GM12878 (cell line): ENCODE measurements around the gene INTS6. TPM values are rescaled to one million over a fixed set of nuclear protein-coding genes. Genes with fewer than 3 reads are reported as not detected.

Experiments
- ATAC-seq: fragments of 200-7000 bp; cut with Tn5 transposase; 3 replicates; pipeline ENCODE4 v1.9.1; 2020; ENCODE audit warnings: mild to moderate bottlenecking, moderate library complexity
- BruUV-seq: library from RNA; stranded (reverse); fragments of 400-500 nt; replicated peaks from 2 replicates; lab custom pipeline; 2021; lab: Mats Ljungman, UMichigan
- CTCF ChIA-PET: fragments of 300-600 bp; sonication (Branson Sonifier 250); formaldehyde crosslinking; extraction: SDS; loops from one replicate; lab custom pipeline; 2021; ENCODE audit warnings: inconsistent platforms; lab: Yijun Ruan, JAX
- POLR2A ChIA-PET: fragments of 350-600 bp; formaldehyde crosslinking; extraction: SDS; loops from one replicate; lab custom pipeline; 2021; ENCODE audit warnings: inconsistent platforms; lab: Charles Lee
- RAD21 ChIA-PET: fragments of 300-600 bp; sonication (Branson Sonifier 250); formaldehyde crosslinking; loops from one replicate; lab custom pipeline; 2023; ENCODE audit warnings: antibody characterized with exemption; ENCODE audit not compliant: unreplicated experiment; lab: Charles Lee
- SMC1A ChIA-PET: fragments of 300-600 bp; sonication (Branson Sonifier 250); formaldehyde crosslinking; loops from one replicate; lab custom pipeline; 2023; ENCODE audit not compliant: unreplicated experiment, uncharacterized antibody; lab: Charles Lee
- DNase-seq: peaks from one replicate; pipeline ENCODE4 v3.0.0-alpha.2; 2011; ENCODE audit warnings: low read depth, low spot score
- FAIRE-seq: peaks from 3 replicates; lab custom pipeline; 2011; peaks lifted over from hg19 to GRCh38; lab: Jason Lieb, UNC
- H2AFZ ChIP-seq: 2 replicates; pipeline ENCODE4 v1.6.0; 2011; ENCODE audit warnings: low read depth, low read length, control low read depth; ENCODE audit not compliant: control insufficient read depth
- H3K27ac ChIP-seq: 2 replicates; pipeline ENCODE4 v1.5.1; 2011; ENCODE audit warnings: control low read depth; ENCODE audit not compliant: control insufficient read depth, insufficient read depth
- H3K27me3 ChIP-seq, 2 experiments: replicated peaks in 1 of 2; 2 replicates each; pipeline versions ENCODE4 v1.6.0 to v1.6.1; 2011; ENCODE audit warnings: low read length in 1 of 2; ENCODE audit not compliant: control insufficient read depth in 2 of 2, insufficient read depth in 2 of 2
- H3K36me3 ChIP-seq, 2 experiments: 2 replicates each; pipeline ENCODE4 v1.5.1; 2011; ENCODE audit warnings: low read length in 1 of 2; ENCODE audit not compliant: control insufficient read depth in 2 of 2, insufficient read depth in 2 of 2
- H3K4me1 ChIP-seq: 2 replicates; pipeline ENCODE4 v1.6.1; 2011; ENCODE audit warnings: mild to moderate bottlenecking, low read length, moderate library complexity, mixed read lengths; ENCODE audit not compliant: control insufficient read depth, insufficient read depth
- H3K4me2 ChIP-seq: 2 replicates; pipeline ENCODE4 v1.6.0; 2011; ENCODE audit warnings: control low read depth; ENCODE audit not compliant: control insufficient read depth, insufficient read depth
- H3K4me3 ChIP-seq: fragments of 200-600 bp; sonication (generic); 2 replicates; pipeline ENCODE4 v1.5.1; 2016
- H3K79me2 ChIP-seq: 2 replicates; pipeline ENCODE4 v1.6.0; 2011; ENCODE audit warnings: low read length; ENCODE audit not compliant: control insufficient read depth, insufficient read depth
- H3K9ac ChIP-seq: 2 replicates; pipeline ENCODE4 v1.8.0; 2011; ENCODE audit warnings: low read length, control low read depth, mixed read lengths; ENCODE audit not compliant: control insufficient read depth, insufficient read depth
- H3K9me3 ChIP-seq: replicated peaks from 3 replicates; pipeline ENCODE4 v1.5.1; 2011; ENCODE audit warnings: mild to moderate bottlenecking, low read length; ENCODE audit not compliant: control insufficient read depth, insufficient read depth
- H4K20me1 ChIP-seq: 2 replicates; pipeline ENCODE4 v1.6.0; 2011; ENCODE audit not compliant: control insufficient read depth, insufficient read depth
- CHD1 ChIP-seq: IDR thresholded peaks from 2 replicates; pipeline ENCODE4 v1.6.1; 2012; ENCODE audit warnings: low read depth, low read length, improper control_type of control experiment
- ESRRA ChIP-seq: IDR thresholded peaks from 2 replicates; pipeline ENCODE4 v1.6.1; 2012; ENCODE audit warnings: mild to moderate bottlenecking, low read length, improper control_type of control experiment
- FOXM1 ChIP-seq: IDR thresholded peaks from 2 replicates; pipeline ENCODE4 v1.6.1; 2012; ENCODE audit warnings: low read depth, mild to moderate bottlenecking, inconsistent platforms, low read length, moderate library complexity
- NFYB ChIP-seq: IDR thresholded peaks from 2 replicates; pipeline ENCODE4 v1.6.1; 2011; ENCODE audit warnings: low read depth, mild to moderate bottlenecking, low read length, improper control_type of control experiment, moderate library complexity; ENCODE audit not compliant: insufficient read depth
- RELA ChIP-seq: fragments of 450-650 bp; IDR thresholded peaks from 2 replicates; pipeline ENCODE4 v1.8.0; 2014; ENCODE audit warnings: borderline replicate concordance; ENCODE audit not compliant: partially characterized antibody
- SIX5 ChIP-seq: IDR thresholded peaks from 2 replicates; pipeline ENCODE4 v1.6.1; 2011; ENCODE audit warnings: mild to moderate bottlenecking, low read depth, low read length, moderate library complexity; ENCODE audit not compliant: severe bottlenecking
- SMAD1 ChIP-seq: fragments of 450-650 bp; IDR thresholded peaks from 2 replicates; pipeline ENCODE4 v1.6.1; 2018; ENCODE audit warnings: mild to moderate bottlenecking, low read depth; ENCODE audit not compliant: partially characterized antibody
- WGBS: methylation state at CpG from one replicate; pipeline ENCODE4 v1.1.6; 2016; ENCODE audit warnings: low lambda C conversion rate; ENCODE audit not compliant: insufficient replicate concordance, insufficient coverage; ENCODE audit errors: missing lambda C conversion rate; 5-methylcytosine and 5-hydroxymethylcytosine counted together
- in situ Hi-C: fragments of 300-500 bp; cut with MboI; formaldehyde crosslinking; loops from 9 replicates; pipeline ENCODE4 v1.14.3; 2018; ENCODE audit warnings: mixed read lengths
- intact Hi-C: fragments of 100-400 bp; cut with micrococcal nuclease; formaldehyde crosslinking; loops from one replicate; pipeline ENCODE4 v1.14.2; 2022; ENCODE audit not compliant: unreplicated experiment
- polyA plus RNA-seq, 11 experiments: library from polyadenylated mRNA; depleted of rRNA in 4 of 11; unstranded in 6 of 11; stranded (reverse) in 5 of 11; fragments of >200 nt; fragmentation: Nextera tagmentation in 4 of 11; fragmentation: Illumina TruSeq in 1 of 11; extraction: Ambion mirVana in 4 of 11; extraction: Trizol in 1 of 11; gene quantifications; 1 replicate in 1 of 11; 2 replicates in 10 of 11; pipeline versions ENCODE4 v1.2.1 to v1.2.3, GENCODE V29; 2011 to 2016; ENCODE audit warnings: inconsistent platforms in 2 of 11, missing spikeins in 2 of 11, low read depth in 1 of 11
- total RNA-seq, 4 experiments: library from RNA; depleted of rRNA in 3 of 4; stranded (reverse); fragments of >200 nt in 3 of 4; fragmentation: Illumina TruSeq in 1 of 4; extraction: Trizol in 1 of 4; gene quantifications; 2 replicates each; pipeline versions ENCODE4 v1.2.1 to v1.2.3, GENCODE V29; 2013 to 2021
- TF ChIP-seq, protein P1 (sequence below): fragments of 450-650 bp; formaldehyde crosslinking; IDR thresholded peaks from 2 replicates; pipeline ENCODE4 v1.4.0; 2022; ENCODE audit warnings: mild to moderate bottlenecking, moderate library complexity
- TF ChIP-seq, protein P2 (sequence below): IDR thresholded peaks from 2 replicates; pipeline ENCODE4 v1.6.1; 2011; ENCODE audit warnings: low read depth, mild to moderate bottlenecking, low read length, moderate library complexity, borderline replicate concordance; ENCODE audit errors: extremely low read depth
- TF ChIP-seq, protein P3 (sequence below): fragments of 450-650 bp; IDR thresholded peaks from 2 replicates; pipeline ENCODE4 v1.6.1; 2016; ENCODE audit warnings: mild to moderate bottlenecking

Gene INTS6
- total and polyA plus RNA-seq, 10 of the 15 experiments (the other 5 are each of a cell fraction or from before 2014, with no cell fraction given), result 7.2 to 57.7 (median 30.9) TPM

DNA sequence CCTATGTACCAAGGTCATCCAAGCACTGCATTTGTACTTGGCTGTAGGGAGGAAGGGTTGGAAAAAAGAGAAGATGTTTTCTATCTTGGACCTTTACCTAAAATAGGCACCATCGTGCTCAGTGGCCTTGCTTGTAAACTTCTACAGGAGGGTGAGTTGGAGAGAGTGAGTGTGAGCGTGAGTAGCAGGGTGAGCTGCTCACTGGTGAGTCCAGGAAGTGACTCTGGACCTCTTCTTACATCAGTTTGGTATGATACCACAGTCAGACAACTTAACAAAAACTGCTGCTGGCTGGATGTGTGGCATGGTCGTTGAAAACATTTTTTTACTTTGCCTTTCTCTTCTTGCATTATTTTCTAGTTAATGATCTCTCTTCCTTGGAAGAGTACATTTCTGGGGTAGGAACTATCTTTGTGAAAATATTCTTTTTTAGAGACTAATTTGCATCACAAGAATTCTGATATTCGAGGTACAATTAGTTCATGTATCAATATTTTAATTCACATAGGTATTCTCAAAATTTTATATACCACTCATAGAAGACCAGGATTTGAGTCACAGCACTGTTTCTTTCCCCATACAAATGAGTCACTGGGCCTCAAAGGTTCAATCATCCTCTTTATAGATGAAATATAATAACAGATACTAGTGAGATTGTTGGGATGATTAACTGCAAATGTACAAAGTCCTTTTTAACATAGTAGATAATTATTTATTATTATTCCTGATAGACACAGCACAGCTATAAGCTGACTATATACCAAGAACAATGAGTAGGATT lies 112.7 kb downstream of the INTS6 start:
- Histone ChIP-seq H3K4me1 (no peaks in the 10 kb centered on the region), H3K4me3 (no peak overlapping the region), H2AFZ (no peak overlapping the region), H4K20me1 (no peaks in the 10 kb centered on the region), H3K27ac (no peak overlapping the region), H3K9me3 (no peaks in the 10 kb centered on the region), H3K36me3 (no peaks in the 10 kb centered on the region), H3K9ac (no peak overlapping the region), H3K79me2 (no peaks in the 10 kb centered on the region), H3K27me3 (no peaks in the 10 kb centered on the region), H3K4me2 (no peak overlapping the region)
- CTCF ChIA-PET, result no interaction called here
- RAD21 ChIA-PET, result no interaction called here
- no TSS peak for BruUV-seq
- TF ChIP-seq NFYB (no peak), CHD1 (no peak), SMAD1 (no peak), RELA (no peak), FOXM1 (no peak), SIX5 (no peak), ESRRA (no peak)
- TF ChIP-seq, protein P1, sequence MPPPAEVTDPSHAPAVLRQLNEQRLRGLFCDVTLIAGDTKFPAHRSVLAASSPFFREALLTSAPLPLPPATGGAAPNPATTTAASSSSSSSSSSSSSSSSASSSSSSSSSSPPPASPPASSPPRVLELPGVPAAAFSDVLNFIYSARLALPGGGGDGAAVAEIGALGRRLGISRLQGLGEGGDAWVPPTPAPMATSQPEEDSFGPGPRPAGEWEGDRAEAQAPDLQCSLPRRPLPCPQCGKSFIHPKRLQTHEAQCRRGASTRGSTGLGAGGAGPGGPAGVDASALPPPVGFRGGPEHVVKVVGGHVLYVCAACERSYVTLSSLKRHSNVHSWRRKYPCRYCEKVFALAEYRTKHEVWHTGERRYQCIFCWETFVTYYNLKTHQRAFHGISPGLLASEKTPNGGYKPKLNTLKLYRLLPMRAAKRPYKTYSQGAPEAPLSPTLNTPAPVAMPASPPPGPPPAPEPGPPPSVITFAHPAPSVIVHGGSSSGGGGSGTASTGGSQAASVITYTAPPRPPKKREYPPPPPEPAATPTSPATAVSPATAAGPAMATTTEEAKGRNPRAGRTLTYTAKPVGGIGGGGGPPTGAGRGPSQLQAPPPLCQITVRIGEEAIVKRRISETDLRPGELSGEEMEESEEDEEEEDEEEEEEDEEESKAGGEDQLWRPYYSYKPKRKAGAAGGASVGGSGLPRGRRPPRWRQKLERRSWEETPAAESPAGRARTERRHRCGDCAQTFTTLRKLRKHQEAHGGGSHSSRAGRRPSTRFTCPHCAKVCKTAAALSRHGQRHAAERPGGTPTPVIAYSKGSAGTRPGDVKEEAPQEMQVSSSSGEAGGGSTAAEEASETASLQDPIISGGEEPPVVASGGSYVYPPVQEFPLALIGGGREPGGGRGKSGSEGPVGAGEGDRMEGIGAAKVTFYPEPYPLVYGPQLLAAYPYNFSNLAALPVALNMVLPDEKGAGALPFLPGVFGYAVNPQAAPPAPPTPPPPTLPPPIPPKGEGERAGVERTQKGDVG (CRISPR knock-in tag), result no peak
- TF ChIP-seq, protein P2, sequence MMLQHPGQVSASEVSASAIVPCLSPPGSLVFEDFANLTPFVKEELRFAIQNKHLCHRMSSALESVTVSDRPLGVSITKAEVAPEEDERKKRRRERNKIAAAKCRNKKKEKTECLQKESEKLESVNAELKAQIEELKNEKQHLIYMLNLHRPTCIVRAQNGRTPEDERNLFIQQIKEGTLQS, result no peak
- TF ChIP-seq, protein P3, sequence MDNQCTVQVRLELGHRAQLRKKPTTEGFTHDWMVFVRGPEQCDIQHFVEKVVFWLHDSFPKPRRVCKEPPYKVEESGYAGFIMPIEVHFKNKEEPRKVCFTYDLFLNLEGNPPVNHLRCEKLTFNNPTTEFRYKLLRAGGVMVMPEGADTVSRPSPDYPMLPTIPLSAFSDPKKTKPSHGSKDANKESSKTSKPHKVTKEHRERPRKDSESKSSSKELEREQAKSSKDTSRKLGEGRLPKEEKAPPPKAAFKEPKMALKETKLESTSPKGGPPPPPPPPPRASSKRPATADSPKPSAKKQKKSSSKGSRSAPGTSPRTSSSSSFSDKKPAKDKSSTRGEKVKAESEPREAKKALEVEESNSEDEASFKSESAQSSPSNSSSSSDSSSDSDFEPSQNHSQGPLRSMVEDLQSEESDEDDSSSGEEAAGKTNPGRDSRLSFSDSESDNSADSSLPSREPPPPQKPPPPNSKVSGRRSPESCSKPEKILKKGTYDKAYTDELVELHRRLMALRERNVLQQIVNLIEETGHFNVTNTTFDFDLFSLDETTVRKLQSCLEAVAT, result no peak
- intact Hi-C loops (no loop called here), in situ Hi-C loops (no loop called here)
- DNase-seq (no peak), ATAC-seq (no peak), FAIRE-seq (no peak)
- WGBS, result 31% methylated on average over 4 of the region's 4 CpGs
- POLR2A ChIA-PET, result interaction anchor here (0.5 kb wide), 1 partner anchor 485 kb away, joined by 3 read pairs; no protein-coding TSS in a partner anchor
- SMC1A ChIA-PET, result no interaction called here
